HL-60 (cell line): Measurements from ENCODE around the gene TANGO2.

Experiments used
- DNase-seq, 2 experiments: peaks; one replicate each; pipeline ENCODE4 v3.0.0-alpha.2; 2010 to 2020; ENCODE audit warnings: low read depth in 1 of 2, low spot score in 1 of 2
- H3K27ac ChIP-seq: fragments of 250-450 bp; sonication (Bioruptor Pico); replicated peaks from 2 replicates; pipeline ENCODE4 v1.5.1; 2020; ENCODE audit warnings: mild to moderate bottlenecking, moderate library complexity
- H3K27me3 ChIP-seq: fragments of 250-450 bp; sonication (Bioruptor Pico); 2 replicates; pipeline ENCODE4 v1.5.1; 2021; ENCODE audit warnings: mild to moderate bottlenecking, moderate library complexity; ENCODE audit not compliant: insufficient read depth, poor library complexity, severe bottlenecking
- H3K4me3 ChIP-seq: replicated peaks from 2 replicates; pipeline ENCODE4 v1.5.1; 2011; ENCODE audit warnings: mild to moderate bottlenecking, control low read depth, low read length; ENCODE audit not compliant: insufficient read depth
- CTCF ChIP-seq: IDR thresholded peaks from one replicate; pipeline ENCODE4 v1.5.1; 2011; ENCODE audit warnings: low read length, control low read depth, inconsistent platforms; ENCODE audit not compliant: insufficient read depth
- GABPA ChIP-seq: IDR thresholded peaks from 2 replicates; pipeline ENCODE4 v1.6.1; 2012; ENCODE audit warnings: low read depth
- POLR2AphosphoS5 ChIP-seq: IDR thresholded peaks from 2 replicates; pipeline ENCODE4 v1.6.1; 2012; ENCODE audit warnings: low read depth
- REST ChIP-seq: IDR thresholded peaks from 2 replicates; pipeline ENCODE4 v1.6.1; 2012; ENCODE audit warnings: low read depth; ENCODE audit not compliant: insufficient replicate concordance
- SPI1 ChIP-seq: IDR thresholded peaks from 2 replicates; pipeline ENCODE4 v1.6.1; 2012; ENCODE audit warnings: low read depth, mild to moderate bottlenecking, borderline replicate concordance

TANGO2 gene

GRCh38 chr22:19983741-19984140 lies 37.2 kb upstream of the TANGO2 start:
- H3K27ac ChIP-seq: no peak overlapping the region
- TF ChIP-seq REST (no peak), POLR2AphosphoS5 (no peak), SPI1 (no peak), GABPA (no peak), CTCF (no peak)
- H3K4me3 ChIP-seq: no peak overlapping the region
- DNase-seq: no peak
- no peaks in the 10 kb centered on the region for H3K27me3 ChIP-seq

GRCh38 chr22:19984201-19984753 lies 36.6 kb upstream of the TANGO2 start:
- Histone ChIP-seq H3K27me3 (no peaks in the 10 kb centered on the region), H3K4me3 (no peak overlapping the region), H3K27ac (no peak overlapping the region)
- no peak for TF ChIP-seq REST
- no peak for TF ChIP-seq CTCF
- TF ChIP-seq GABPA: no peak
- no peak for TF ChIP-seq POLR2AphosphoS5
- TF ChIP-seq SPI1: no peak
- no peak for DNase-seq

- TF ChIP-seq SPI1 (no peak), REST (no peak), POLR2AphosphoS5 (no peak), GABPA (no peak), CTCF (no peak)
- no peak for DNase-seq
- Histone ChIP-seq H3K4me3 (no peak overlapping the region), H3K27ac (no peak overlapping the region), H3K27me3 (no peaks in the 10 kb centered on the region)
Observed at GRCh38 chr22:19984851-19985811, 35.8 kb upstream of the TANGO2 start.
